Tibial artery (tissue), 4 donors: ENCODE data around the gene HDC.

ENCODE experiments used
- DNase-seq, 2 donors: peaks; one replicate each; pipeline ENCODE4 v3.0.0-alpha.2; 2019
- H3K27ac ChIP-seq, 2 donors: fragments of 200-600 bp; sonication (generic) in 1 of 2; 1 replicate in 1 of 2; 2 replicates in 1 of 2; pipeline ENCODE4 v1.5.1; 2018 to 2019; ENCODE audit warnings: mild to moderate bottlenecking in 1 of 2
- H3K27me3 ChIP-seq, 2 donors: fragments of 200-600 bp; sonication (generic) in 1 of 2; one replicate each; pipeline versions ENCODE4 v1.5.1 to v1.6.0; 2016 to 2019
- H3K36me3 ChIP-seq, 3 donors: fragments of 200-600 bp; sonication (generic) in 2 of 3; one replicate each; pipeline ENCODE4 v1.5.1; 2016 to 2019; ENCODE audit warnings: mild to moderate bottlenecking in 2 of 3
- H3K4me1 ChIP-seq, 4 donors: fragments of 200-600 bp; sonication (generic) in 2 of 4; 1 replicate in 3 of 4; 2 replicates in 1 of 4; pipeline ENCODE4 v1.5.1; 2016 to 2019
- H3K4me3 ChIP-seq, 2 donors: fragments of 200-600 bp; sonication (generic) in 1 of 2; 1 replicate in 1 of 2; 2 replicates in 1 of 2; pipeline ENCODE4 v1.5.1; 2018 to 2019; ENCODE audit warnings: mild to moderate bottlenecking in 2 of 2
- H3K9me3 ChIP-seq, 3 donors: fragments of 200-600 bp; sonication (generic) in 1 of 3; one replicate each; pipeline ENCODE4 v1.5.1; 2016 to 2019
- CTCF ChIP-seq, 2 experiments: fragments of 200-600 bp in 1 of 2; fragments of 450-650 bp in 1 of 2; IDR thresholded peaks; one replicate each; pipeline ENCODE4 v1.5.1; 2017 to 2019; ENCODE audit warnings: antibody characterized with exemption in 2 of 2, mild to moderate bottlenecking in 1 of 2, moderate library complexity in 1 of 2
- intact Hi-C: fragments of 100-400 bp; cut with DNase I; formaldehyde crosslinking; loops from one replicate; pipeline ENCODE4 v1.15.0; 2023; ENCODE audit warnings: low total_unique reads

HDC gene

GRCh38 chr15:50256188-50257041 is 9.1 kb downstream of the HDC start:
- no peaks in the 10 kb centered on the region for H3K36me3 ChIP-seq
- intact Hi-C loops: no loop called here

GRCh38 chr15:50252556-50252955 is 13.0 kb downstream of the HDC start:
- Histone ChIP-seq H3K36me3 (no peaks in the 10 kb centered on the region), H3K4me1 (no peaks in the 10 kb centered on the region), H3K27me3 (no peaks in the 10 kb centered on the region), H3K27ac (no peak overlapping the region), H3K4me3 (no peak overlapping the region), H3K9me3 (no peaks in the 10 kb centered on the region)
- no peak for TF ChIP-seq CTCF (IDR thresholded peaks at IDR 0.05)
- intact Hi-C loops: no loop called here
- DNase-seq: no peak

More at GRCh38 chr15:50256188-50257041, 9.1 kb downstream of the HDC start:
- no peak for DNase-seq
- Histone ChIP-seq H3K27me3 (no peaks in the 10 kb centered on the region), H3K4me3 (no peak overlapping the region), H3K27ac (no peak overlapping the region), H3K4me1 (no peaks in the 10 kb centered on the region), H3K9me3 (no peaks in the 10 kb centered on the region)
- no peak for TF ChIP-seq CTCF (IDR thresholded peaks at IDR 0.05)

GRCh38 chr15:50251638-50252182 is 13.8 kb downstream of the HDC start:
- Histone ChIP-seq H3K9me3 (no peaks in the 10 kb centered on the region), H3K36me3 (no peaks in the 10 kb centered on the region), H3K4me3 (no peak overlapping the region), H3K27me3 (no peaks in the 10 kb centered on the region), H3K4me1 (no peaks in the 10 kb centered on the region), H3K27ac (no peak overlapping the region)
- TF ChIP-seq CTCF (IDR thresholded peaks at IDR 0.05): no peak
- intact Hi-C loops: no loop called here
- DNase-seq: no peak

- H3K27ac ChIP-seq: no peak overlapping the region
- no peaks in the 10 kb centered on the region for H3K27me3 ChIP-seq
- H3K4me1 ChIP-seq: no peaks in the 10 kb centered on the region
- no peaks in the 10 kb centered on the region for H3K9me3 ChIP-seq
- no peak overlapping the region for H3K4me3 ChIP-seq
- no peak for TF ChIP-seq CTCF (IDR thresholded peaks at IDR 0.05)
- intact Hi-C loops: no loop called here
- H3K36me3 ChIP-seq: no peaks in the 10 kb centered on the region
- no peak for DNase-seq
These were observed 14.6 kb downstream of the HDC start for GRCh38 chr15:50250760-50251394.

- Histone ChIP-seq H3K9me3 (no peaks in the 10 kb centered on the region), H3K27ac (no peak overlapping the region), H3K36me3 (no peaks in the 10 kb centered on the region), H3K27me3 (no peaks in the 10 kb centered on the region), H3K4me1 (no peaks in the 10 kb centered on the region), H3K4me3 (no peak overlapping the region)
- intact Hi-C loops: no loop called here
- no peak for TF ChIP-seq CTCF (IDR thresholded peaks at IDR 0.05)
- no peak for DNase-seq
These were observed 15.8 kb downstream of the HDC start for GRCh38 chr15:50249704-50250103.
